Esophagus squamous epithelium (tissue), 5 donors: ENCODE measurements around the gene SEPTIN10. TPM values are rescaled to one million over a fixed set of nuclear protein-coding genes. Genes with fewer than 3 reads are reported as not detected.

Source experiments
- DNase-seq: peaks from one replicate; lab custom pipeline; 2025; lab: John Stamatoyannopoulos, UW
- H3K27ac ChIP-seq, 4 donors: fragments of 200-600 bp; sonication (generic); one replicate each; pipeline ENCODE4 v1.5.1; 2016 to 2019; ENCODE audit warnings: mild to moderate bottlenecking in 1 of 4
- H3K27me3 ChIP-seq, 4 donors: fragments of 200-600 bp; sonication (generic); 1 replicate in 3 of 4; 2 replicates in 1 of 4; pipeline versions ENCODE4 v1.5.1 to v1.6.0; 2017 to 2021; ENCODE audit warnings: antibody characterized with exemption in 1 of 4
- H3K36me3 ChIP-seq, 3 donors: fragments of 200-600 bp; sonication (generic); one replicate each; pipeline ENCODE4 v1.5.1; 2016 to 2019
- H3K4me1 ChIP-seq, 3 donors: fragments of 200-600 bp; sonication (generic); one replicate each; pipeline ENCODE4 v1.5.1; 2017 to 2019
- H3K4me3 ChIP-seq, 4 donors: fragments of 200-600 bp; sonication (generic); 1 replicate in 3 of 4; 2 replicates in 1 of 4; pipeline ENCODE4 v1.5.1; 2016 to 2019; ENCODE audit warnings: mild to moderate bottlenecking in 2 of 4, moderate library complexity in 1 of 4
- H3K9me3 ChIP-seq, 3 donors: fragments of 200-600 bp; sonication (generic); one replicate each; pipeline ENCODE4 v1.5.1; 2016 to 2019
- CTCF ChIP-seq, 6 experiments: fragments of 450-650 bp in 4 of 6; fragments of 200-600 bp in 2 of 6; sonication (generic) in 2 of 6; IDR thresholded peaks; one replicate each; pipeline ENCODE4 v1.5.1; 2016 to 2019; ENCODE audit warnings: antibody characterized with exemption in 6 of 6, mild to moderate bottlenecking in 4 of 6, moderate library complexity in 4 of 6
- POLR2A ChIP-seq, 4 donors: fragments of 450-650 bp; IDR thresholded peaks; one replicate each; pipeline ENCODE4 v1.6.1; 2017; ENCODE audit warnings: antibody characterized with exemption in 4 of 4, mild to moderate bottlenecking in 4 of 4, moderate library complexity in 3 of 4
- WGBS, 2 donors: methylation state at CpG; one replicate each; pipeline ENCODE4 v1.1.5; 2018; 5-methylcytosine and 5-hydroxymethylcytosine counted together
- intact Hi-C: fragments of 100-400 bp; cut with DNase I; formaldehyde crosslinking; loops from one replicate; pipeline ENCODE4 v1.15.0; 2022
- total RNA-seq, 4 donors: library from RNA; depleted of rRNA; stranded (reverse); fragments of >200 nt; gene quantifications; one replicate each; pipeline ENCODE4 v1.1.0, GENCODE V29; 2016
- donor health status: DM: yes; HTN: yes; CAD: no.

Gene SEPTIN10
- total RNA-seq, 4 donors from 2014 or later, result 83.6 to 132 (median 86.4) TPM

- TF ChIP-seq CTCF (IDR thresholded peaks at IDR 0.05) (no peak), POLR2A (IDR thresholded peaks at IDR 0.05) (no peak)
- Histone ChIP-seq H3K27me3 (peaks cover 0 to 16% (median 0%) of the 10 kb centered on the region in 4 donors), H3K4me3 (no peak overlapping the region), H3K9me3 (no peaks in the 10 kb centered on the region), H3K27ac (no peak overlapping the region), H3K36me3 (peaks cover 0 to 8% (median 0%) of the 10 kb centered on the region in 3 donors), H3K4me1 (peaks cover 2 to 53% (median 4%) of the 10 kb centered on the region in 3 donors)
- no peak for DNase-seq
- 75 to 78% methylated on average over 4 of the region's 4 CpGs for WGBS, 2 donors
- intact Hi-C loops, result loop anchor here (10.0 kb wide), 1 partner anchor 86 kb away; no protein-coding TSS in a partner anchor
These were observed 5.4 kb upstream of the SEPTIN10 start for GRCh38 chr2:109619032-109619615.

GRCh38 chr2:109616184-109616583, 2.4 kb upstream of the SEPTIN10 start:
- intact Hi-C loops, result loop anchor here (10.0 kb wide), 1 partner anchor 89 kb away; no protein-coding TSS in a partner anchor
- 28 to 36% methylated on average over 5 of the region's 5 CpGs for WGBS, 2 donors
- H3K9me3 ChIP-seq, result no peaks in the 10 kb centered on the region
- peak overlapping the region; percentile 67 to 90 (median 82) for H3K4me3 ChIP-seq
- peak overlapping the region; percentile 97 to 100 (median 100) for H3K27ac ChIP-seq
- TF ChIP-seq POLR2A (IDR thresholded peaks at IDR 0.05) (no peak), CTCF (IDR thresholded peaks at IDR 0.05) (no peak)
- H3K27me3 ChIP-seq, result peaks cover 0 to 23% (median 0%) of the 10 kb centered on the region in 4 donors
- peaks cover 0 to 8% (median 0%) of the 10 kb centered on the region in 3 donors for H3K36me3 ChIP-seq
- peaks cover 4 to 70% (median 14%) of the 10 kb centered on the region in 3 donors for H3K4me1 ChIP-seq
- DNase-seq, result no peak

GRCh38 chr2:109615637-109616144, 1.9 kb upstream of the SEPTIN10 start:
- peaks cover 0 to 8% (median 0%) of the 10 kb centered on the region in 3 donors for H3K36me3 ChIP-seq
- DNase-seq, result no peak
- peak overlapping the region; percentile 97 to 100 (median 100) for H3K27ac ChIP-seq
- peaks cover 4 to 75% (median 15%) of the 10 kb centered on the region in 3 donors for H3K4me1 ChIP-seq
- peak in 2 of 6 experiments; percentile 27 to 50 for TF ChIP-seq CTCF (IDR thresholded peaks at IDR 0.05)
- no peak for TF ChIP-seq POLR2A (IDR thresholded peaks at IDR 0.05)
- peak overlapping the region; percentile 67 to 90 (median 82) for H3K4me3 ChIP-seq
- intact Hi-C loops, result loop anchor here (10.0 kb wide), 1 partner anchor 89 kb away; no protein-coding TSS in a partner anchor
- H3K9me3 ChIP-seq, result no peaks in the 10 kb centered on the region
- peaks cover 0 to 23% (median 0%) of the 10 kb centered on the region in 4 donors for H3K27me3 ChIP-seq
- WGBS, 2 donors, result 29 to 39% methylated on average over 12 to 13 of the region's 24 CpGs

GRCh38 chr2:109614715-109615636, 1.2 kb upstream of the SEPTIN10 start:
- Histone ChIP-seq H3K9me3 (no peaks in the 10 kb centered on the region), H3K4me3 (peak overlapping the region; percentile 67 to 90 (median 82)), H3K27ac (peak overlapping the region; percentile 97 to 100 (median 100)), H3K4me1 (peaks cover 4 to 80% (median 15%) of the 10 kb centered on the region in 3 donors), H3K36me3 (peaks cover 0 to 13% (median 0%) of the 10 kb centered on the region in 3 donors), H3K27me3 (peaks cover 0 to 23% (median 0%) of the 10 kb centered on the region in 4 donors)
- intact Hi-C loops, result loop anchor here (10.0 kb wide), 1 partner anchor 90 kb away; no protein-coding TSS in a partner anchor
- TF ChIP-seq CTCF (IDR thresholded peaks at IDR 0.05) (no peak), POLR2A (IDR thresholded peaks at IDR 0.05) (no peak)
- DNase-seq, result no peak
- WGBS, 2 donors, result 0 to 20% methylated on average over 1 to 8 of the region's 90 CpGs
